K562 (cell line): ENCODE results near the gene CMTM4. TPM values are rescaled to one million over a fixed set of nuclear protein-coding genes. Genes with fewer than 3 reads are reported as not detected.

ENCODE experiments used
- ARHGAP35 ChIP-seq: fragments of 450-650 bp; IDR thresholded peaks from 2 replicates; pipeline ENCODE4 v1.6.1; 2018; ENCODE audit not compliant: partially characterized antibody
- ESRRA ChIP-seq: fragments of 450-650 bp; IDR thresholded peaks from 2 replicates; pipeline ENCODE4 v1.6.1; 2014; ENCODE audit warnings: low read depth, mild to moderate bottlenecking, moderate library complexity, borderline replicate concordance
- GABPA ChIP-seq: fragments of 200-800 bp; sonication (Bioruptor generic); conservative IDR thresholded peaks from 2 replicates; pipeline ENCODE4 v1.6.1; 2016; ENCODE audit warnings: low read depth, missing genetic modification characterization, missing compliant biosample characterization
- MEF2D ChIP-seq: conservative IDR thresholded peaks from 2 replicates; pipeline ENCODE4 v1.6.1; 2016; ENCODE audit warnings: low read depth, missing genetic modification characterization, missing compliant biosample characterization
- SMARCA4 ChIP-seq: fragments of 450-650 bp; IDR thresholded peaks from 2 replicates; pipeline ENCODE4 v1.6.1; 2016
- TEAD1 ChIP-seq, 2 experiments: fragments of 450-650 bp in 1 of 2; sonication (generic) in 1 of 2; formaldehyde crosslinking; IDR thresholded peaks; 2 replicates each; pipeline versions ENCODE4 v1.4.0 to v1.8.0; 2020 to 2022; ENCODE audit warnings: mild to moderate bottlenecking in 2 of 2, missing genetic modification reagents in 1 of 2
- ZNF316 ChIP-seq: fragments of 450-650 bp; IDR thresholded peaks from 2 replicates; pipeline ENCODE4 v1.6.1; 2016
- ZNF589 ChIP-seq: fragments of 200-800 bp; sonication (Bioruptor generic); IDR thresholded peaks from 2 replicates; pipeline ENCODE4 v1.6.1; 2016; ENCODE audit warnings: low read depth, missing genetic modification characterization, missing compliant biosample characterization
- polyA plus RNA-seq, 8 experiments: library from polyadenylated mRNA; depleted of rRNA in 4 of 8; stranded (reverse) in 5 of 8; unstranded in 3 of 8; fragments of >200 nt; fragmentation: Nextera tagmentation in 2 of 8; fragmentation: Illumina TruSeq in 1 of 8; extraction: Ambion mirVana in 2 of 8; extraction: Trizol in 1 of 8; gene quantifications; 2 replicates each; pipeline versions ENCODE4 v1.2.1 to v1.2.3, GENCODE V29; 2011 to 2014; ENCODE audit warnings: inconsistent platforms in 1 of 8, missing spikeins in 1 of 8
- total RNA-seq, 7 experiments: library from RNA; depleted of rRNA in 6 of 7; stranded (reverse); fragments of >200 nt in 6 of 7; fragmentation: Illumina TruSeq in 2 of 7; extraction: Trizol in 2 of 7; gene quantifications; 2 replicates each; pipeline versions ENCODE4 v1.2.1 to v1.2.3, GENCODE V29; 2011 to 2021; ENCODE audit warnings: low replicate concordance in 1 of 7
- TF ChIP-seq, protein P1 (sequence below): sonication (generic); formaldehyde crosslinking; IDR thresholded peaks from 2 replicates; pipeline ENCODE4 v1.8.0; 2022; ENCODE audit warnings: missing genetic modification reagents, mild to moderate bottlenecking, moderate library complexity, borderline replicate concordance
- TF ChIP-seq, protein P2 (sequence below): fragments of 450-650 bp; IDR thresholded peaks from 2 replicates; pipeline ENCODE4 v1.6.1; 2017; ENCODE audit warnings: antibody characterized with exemption, mild to moderate bottlenecking
- TF ChIP-seq, protein P3 (sequence below): fragments of 450-650 bp; formaldehyde crosslinking; IDR thresholded peaks from 2 replicates; pipeline ENCODE4 v1.4.0; 2020; ENCODE audit warnings: mild to moderate bottlenecking, moderate library complexity
- TF ChIP-seq, protein P4 (sequence below): sonication (generic); formaldehyde crosslinking; IDR thresholded peaks from 2 replicates; pipeline ENCODE4 v1.9.0; 2022; ENCODE audit warnings: mild to moderate bottlenecking, missing genetic modification reagents
- TF ChIP-seq, protein P5 (sequence below), 2 experiments: fragments of 450-650 bp; conservative IDR thresholded peaks; 2 replicates each; pipeline ENCODE4 v1.6.1; 2017; ENCODE audit warnings: mild to moderate bottlenecking in 2 of 2, moderate library complexity in 2 of 2
- TF ChIP-seq, protein P6 (sequence below): fragments of 250-450 bp; sonication (Bioruptor Pico); IDR thresholded peaks from 2 replicates; pipeline ENCODE4 v1.8.0; 2022; ENCODE audit warnings: moderate library complexity, mild to moderate bottlenecking, inconsistent platforms

CMTM4 gene
- total and polyA plus RNA-seq, 9 of the 15 experiments (the other 6 are each of a cell fraction or from before 2014, with no cell fraction given), result 2.0 to 21.3 (median 12.5) TPM

DNA sequence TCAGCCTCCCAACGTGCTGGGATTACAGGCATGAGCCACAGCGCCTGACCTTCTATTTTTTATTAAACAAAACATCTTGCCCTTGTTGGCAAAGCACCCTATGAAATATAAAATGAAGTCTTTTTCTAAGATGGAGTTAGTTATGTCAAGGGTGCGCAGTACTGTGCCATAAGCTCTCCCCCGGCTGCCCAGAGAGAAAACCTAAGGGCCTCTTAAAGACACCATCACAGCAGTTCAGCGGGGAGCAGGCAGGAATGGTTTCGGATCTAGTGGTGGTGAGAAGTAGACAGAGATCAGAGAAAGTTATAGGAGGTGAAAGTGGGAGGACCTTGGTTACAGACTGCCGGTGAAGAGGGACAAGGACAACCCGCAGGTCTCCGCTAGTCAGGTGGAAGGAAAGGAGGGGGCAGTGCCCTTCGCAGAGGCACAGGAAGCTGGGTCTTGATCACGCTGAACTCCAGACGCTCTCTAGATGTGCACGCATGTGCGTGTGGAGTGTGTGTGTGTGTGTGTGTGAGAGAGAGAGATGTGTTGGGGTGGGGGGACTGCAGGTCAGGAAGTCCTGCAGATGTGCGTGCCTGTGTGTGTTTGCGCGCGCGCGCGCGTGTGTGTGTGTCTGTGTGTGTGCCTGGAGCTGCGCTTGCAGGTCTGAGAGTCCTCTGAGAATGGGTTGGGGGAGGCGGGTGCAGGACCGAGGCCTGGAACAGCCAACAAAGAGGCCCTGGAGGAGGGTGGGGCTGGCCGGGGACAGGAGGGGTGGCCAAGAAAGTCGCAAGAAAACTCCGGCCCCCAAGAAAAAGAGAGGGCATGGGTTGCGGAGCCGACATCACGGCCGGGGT, 92.8 kb downstream of the CMTM4 start (continued):
- TF ChIP-seq, protein P1, sequence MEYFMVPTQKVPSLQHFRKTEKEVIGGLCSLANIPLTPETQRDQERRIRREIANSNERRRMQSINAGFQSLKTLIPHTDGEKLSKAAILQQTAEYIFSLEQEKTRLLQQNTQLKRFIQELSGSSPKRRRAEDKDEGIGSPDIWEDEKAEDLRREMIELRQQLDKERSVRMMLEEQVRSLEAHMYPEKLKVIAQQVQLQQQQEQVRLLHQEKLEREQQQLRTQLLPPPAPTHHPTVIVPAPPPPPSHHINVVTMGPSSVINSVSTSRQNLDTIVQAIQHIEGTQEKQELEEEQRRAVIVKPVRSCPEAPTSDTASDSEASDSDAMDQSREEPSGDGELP (CRISPR knock-in tag), result no peak
- TF ChIP-seq TEAD1 (CRISPR knock-in tag; IDR thresholded peaks at IDR 0.05) (peak in 1 of 2 experiments; percentile 88; a peak in 2 of 4 replicates), ZNF589 (peak; percentile 78), GABPA (tag) (no peak), ARHGAP35 (no peak), MEF2D (0 out of 2 replicates have a peak, but pooled peaks have one; percentile 69), ESRRA (no peak), SMARCA4 (peak; percentile 62; the same call in 1 of the 2 replicates), ZNF316 (peak; percentile 43)
- TF ChIP-seq, protein P2, sequence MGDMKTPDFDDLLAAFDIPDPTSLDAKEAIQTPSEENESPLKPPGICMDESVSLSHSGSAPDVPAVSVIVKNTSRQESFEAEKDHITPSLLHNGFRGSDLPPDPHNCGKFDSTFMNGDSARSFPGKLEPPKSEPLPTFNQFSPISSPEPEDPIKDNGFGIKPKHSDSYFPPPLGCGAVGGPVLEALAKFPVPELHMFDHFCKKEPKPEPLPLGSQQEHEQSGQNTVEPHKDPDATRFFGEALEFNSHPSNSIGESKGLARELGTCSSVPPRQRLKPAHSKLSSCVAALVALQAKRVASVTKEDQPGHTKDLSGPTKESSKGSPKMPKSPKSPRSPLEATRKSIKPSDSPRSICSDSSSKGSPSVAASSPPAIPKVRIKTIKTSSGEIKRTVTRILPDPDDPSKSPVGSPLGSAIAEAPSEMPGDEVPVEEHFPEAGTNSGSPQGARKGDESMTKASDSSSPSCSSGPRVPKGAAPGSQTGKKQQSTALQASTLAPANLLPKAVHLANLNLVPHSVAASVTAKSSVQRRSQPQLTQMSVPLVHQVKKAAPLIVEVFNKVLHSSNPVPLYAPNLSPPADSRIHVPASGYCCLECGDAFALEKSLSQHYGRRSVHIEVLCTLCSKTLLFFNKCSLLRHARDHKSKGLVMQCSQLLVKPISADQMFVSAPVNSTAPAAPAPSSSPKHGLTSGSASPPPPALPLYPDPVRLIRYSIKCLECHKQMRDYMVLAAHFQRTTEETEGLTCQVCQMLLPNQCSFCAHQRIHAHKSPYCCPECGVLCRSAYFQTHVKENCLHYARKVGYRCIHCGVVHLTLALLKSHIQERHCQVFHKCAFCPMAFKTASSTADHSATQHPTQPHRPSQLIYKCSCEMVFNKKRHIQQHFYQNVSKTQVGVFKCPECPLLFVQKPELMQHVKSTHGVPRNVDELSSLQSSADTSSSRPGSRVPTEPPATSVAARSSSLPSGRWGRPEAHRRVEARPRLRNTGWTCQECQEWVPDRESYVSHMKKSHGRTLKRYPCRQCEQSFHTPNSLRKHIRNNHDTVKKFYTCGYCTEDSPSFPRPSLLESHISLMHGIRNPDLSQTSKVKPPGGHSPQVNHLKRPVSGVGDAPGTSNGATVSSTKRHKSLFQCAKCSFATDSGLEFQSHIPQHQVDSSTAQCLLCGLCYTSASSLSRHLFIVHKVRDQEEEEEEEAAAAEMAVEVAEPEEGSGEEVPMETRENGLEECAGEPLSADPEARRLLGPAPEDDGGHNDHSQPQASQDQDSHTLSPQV, result peak; percentile 98
- TF ChIP-seq, protein P3, sequence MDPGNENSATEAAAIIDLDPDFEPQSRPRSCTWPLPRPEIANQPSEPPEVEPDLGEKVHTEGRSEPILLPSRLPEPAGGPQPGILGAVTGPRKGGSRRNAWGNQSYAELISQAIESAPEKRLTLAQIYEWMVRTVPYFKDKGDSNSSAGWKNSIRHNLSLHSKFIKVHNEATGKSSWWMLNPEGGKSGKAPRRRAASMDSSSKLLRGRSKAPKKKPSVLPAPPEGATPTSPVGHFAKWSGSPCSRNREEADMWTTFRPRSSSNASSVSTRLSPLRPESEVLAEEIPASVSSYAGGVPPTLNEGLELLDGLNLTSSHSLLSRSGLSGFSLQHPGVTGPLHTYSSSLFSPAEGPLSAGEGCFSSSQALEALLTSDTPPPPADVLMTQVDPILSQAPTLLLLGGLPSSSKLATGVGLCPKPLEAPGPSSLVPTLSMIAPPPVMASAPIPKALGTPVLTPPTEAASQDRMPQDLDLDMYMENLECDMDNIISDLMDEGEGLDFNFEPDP (CRISPR knock-in tag), result no peak; the same call in 1 of the 2 replicates
- TF ChIP-seq, protein P4, sequence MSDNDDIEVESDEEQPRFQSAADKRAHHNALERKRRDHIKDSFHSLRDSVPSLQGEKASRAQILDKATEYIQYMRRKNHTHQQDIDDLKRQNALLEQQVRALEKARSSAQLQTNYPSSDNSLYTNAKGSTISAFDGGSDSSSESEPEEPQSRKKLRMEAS (CRISPR knock-in tag), result peak; percentile 71
- TF ChIP-seq, protein P5, sequence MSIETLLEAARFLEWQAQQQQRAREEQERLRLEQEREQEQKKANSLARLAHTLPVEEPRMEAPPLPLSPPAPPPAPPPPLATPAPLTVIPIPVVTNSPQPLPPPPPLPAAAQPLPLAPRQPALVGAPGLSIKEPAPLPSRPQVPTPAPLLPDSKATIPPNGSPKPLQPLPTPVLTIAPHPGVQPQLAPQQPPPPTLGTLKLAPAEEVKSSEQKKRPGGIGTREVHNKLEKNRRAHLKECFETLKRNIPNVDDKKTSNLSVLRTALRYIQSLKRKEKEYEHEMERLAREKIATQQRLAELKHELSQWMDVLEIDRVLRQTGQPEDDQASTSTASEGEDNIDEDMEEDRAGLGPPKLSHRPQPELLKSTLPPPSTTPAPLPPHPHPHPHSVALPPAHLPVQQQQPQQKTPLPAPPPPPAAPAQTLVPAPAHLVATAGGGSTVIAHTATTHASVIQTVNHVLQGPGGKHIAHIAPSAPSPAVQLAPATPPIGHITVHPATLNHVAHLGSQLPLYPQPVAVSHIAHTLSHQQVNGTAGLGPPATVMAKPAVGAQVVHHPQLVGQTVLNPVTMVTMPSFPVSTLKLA (conservative IDR thresholded peaks at IDR 0.05), result peak; percentile 31 to 61; a peak in 2 of 4 replicates
- TF ChIP-seq, protein P6, sequence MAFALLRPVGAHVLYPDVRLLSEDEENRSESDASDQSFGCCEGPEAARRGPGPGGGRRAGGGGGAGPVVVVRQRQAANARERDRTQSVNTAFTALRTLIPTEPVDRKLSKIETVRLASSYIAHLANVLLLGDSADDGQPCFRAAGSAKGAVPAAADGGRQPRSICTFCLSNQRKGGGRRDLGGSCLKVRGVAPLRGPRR, result peak; percentile 79; the same call in 1 of the 2 replicates
